Thymus (tissue), 11 donors: ENCODE data around the gene AHSA1. TPM values are rescaled to one million over a fixed set of nuclear protein-coding genes. Genes with fewer than 3 reads are reported as not detected.

Experiments
- DNase-seq, 9 donors: peaks; one replicate each; pipeline ENCODE4 v3.0.0-alpha.2; 2013; ENCODE audit warnings: low spot score in 9 of 9, low read depth in 6 of 9, missing footprints in 1 of 9
- H3K27ac ChIP-seq, 2 donors: one replicate each; pipeline ENCODE4 v1.5.1; 2013; ENCODE audit warnings: control low read depth in 1 of 2, low read depth in 1 of 2, low read length in 1 of 2, mild to moderate bottlenecking in 1 of 2, moderate library complexity in 1 of 2
- H3K27me3 ChIP-seq, 2 donors: one replicate each; pipeline ENCODE4 v1.5.1; 2013; ENCODE audit warnings: low read length in 1 of 2; ENCODE audit not compliant: control insufficient read depth in 2 of 2, insufficient read depth in 1 of 2
- H3K36me3 ChIP-seq, 2 donors: one replicate each; pipeline ENCODE4 v1.5.1; 2013; ENCODE audit warnings: low read length in 1 of 2, mild to moderate bottlenecking in 1 of 2, moderate library complexity in 1 of 2; ENCODE audit not compliant: control insufficient read depth in 2 of 2, insufficient read depth in 2 of 2
- H3K4me1 ChIP-seq, 2 donors: one replicate each; pipeline ENCODE4 v1.5.1; 2013; ENCODE audit warnings: low read length in 2 of 2; ENCODE audit not compliant: control insufficient read depth in 2 of 2, insufficient read depth in 2 of 2
- H3K4me3 ChIP-seq, 2 donors: one replicate each; pipeline ENCODE4 v1.5.1; 2013; ENCODE audit warnings: low read length in 2 of 2, control low read depth in 1 of 2, mild to moderate bottlenecking in 1 of 2
- H3K9me3 ChIP-seq, 2 donors: one replicate each; pipeline ENCODE4 v1.5.1; 2013; ENCODE audit warnings: low read length in 1 of 2, mild to moderate bottlenecking in 1 of 2; ENCODE audit not compliant: control insufficient read depth in 2 of 2, insufficient read depth in 1 of 2
- WGBS: extraction: QIAGEN DNeasy Blood & Tissue Kit; methylation state at CpG from one replicate; pipeline ENCODE4 v1.1.7; 2013; 5-methylcytosine and 5-hydroxymethylcytosine counted together
- polyA plus RNA-seq: library from polyadenylated mRNA; stranded (reverse); fragments of 200-250 nt; gene quantifications from one replicate; pipeline ENCODE4 v1.2.3, GENCODE V29; 2013
- total RNA-seq: library from RNA; stranded (reverse); fragments of 120-200 nt; gene quantifications from one replicate; pipeline ENCODE4 v1.2.4, GENCODE V29; 2013
- donor health status: healthy.

AHSA1 gene
- total and polyA plus RNA-seq, 2 donors = 72.6 to 139 TPM

GRCh38 chr14:77426396-77426795 lies 31.5 kb upstream of the AHSA1 start:
- H3K27ac ChIP-seq = no peak overlapping the region
- no peaks in the 10 kb centered on the region for H3K4me1 ChIP-seq
- peaks cover 54 to 60% of the 10 kb centered on the region in 2 donors for H3K36me3 ChIP-seq
- no peak for DNase-seq
- no peaks in the 10 kb centered on the region for H3K9me3 ChIP-seq
- no peaks in the 10 kb centered on the region for H3K27me3 ChIP-seq
- WGBS = 97% methylated on average over 3 of the region's 3 CpGs
- no peak overlapping the region for H3K4me3 ChIP-seq

GRCh38 chr14:77436042-77436441 lies 21.9 kb upstream of the AHSA1 start:
- Histone ChIP-seq H3K4me3 (no peak overlapping the region), H3K27ac (no peak overlapping the region), H3K27me3 (no peaks in the 10 kb centered on the region), H3K36me3 (peaks cover 28 to 41% of the 10 kb centered on the region in 2 donors), H3K4me1 (no peaks in the 10 kb centered on the region), H3K9me3 (no peaks in the 10 kb centered on the region)
- over 99% methylated on average over 3 of the region's 3 CpGs for WGBS
- DNase-seq = no peak

- Histone ChIP-seq H3K27ac (no peak overlapping the region), H3K4me1 (no peaks in the 10 kb centered on the region), H3K4me3 (no peak overlapping the region), H3K36me3 (peaks cover 52 to 54% of the 10 kb centered on the region in 2 donors), H3K27me3 (no peaks in the 10 kb centered on the region), H3K9me3 (no peaks in the 10 kb centered on the region)
- 97% methylated on average over 1 of the region's 1 CpG for WGBS
- DNase-seq = no peak
These were observed 19.3 kb upstream of the AHSA1 start for GRCh38 chr14:77438596-77438995.

- WGBS = 97% methylated on average over 4 of the region's 4 CpGs
- Histone ChIP-seq H3K36me3 (peaks cover 50 to 52% of the 10 kb centered on the region in 2 donors), H3K27ac (no peak overlapping the region), H3K9me3 (no peaks in the 10 kb centered on the region), H3K4me3 (no peak overlapping the region), H3K4me1 (no peaks in the 10 kb centered on the region), H3K27me3 (no peaks in the 10 kb centered on the region)
- no peak for DNase-seq
These were observed 18.0 kb upstream of the AHSA1 start for GRCh38 chr14:77439861-77440260.

- H3K27ac ChIP-seq = no peak overlapping the region
- DNase-seq = no peak
- WGBS = 98% methylated on average over 2 of the region's 2 CpGs
- H3K27me3 ChIP-seq = no peaks in the 10 kb centered on the region
- H3K9me3 ChIP-seq = no peaks in the 10 kb centered on the region
- H3K4me1 ChIP-seq = no peaks in the 10 kb centered on the region
- H3K4me3 ChIP-seq = no peak overlapping the region
- H3K36me3 ChIP-seq = peaks cover 34 to 45% of the 10 kb centered on the region in 2 donors
These were observed 15.7 kb upstream of the AHSA1 start for GRCh38 chr14:77442196-77442595.

GRCh38 chr14:77455966-77456640 lies 1.8 kb upstream of the AHSA1 start:
- H3K27ac ChIP-seq = no peak overlapping the region
- H3K27me3 ChIP-seq = no peaks in the 10 kb centered on the region
- no peak for DNase-seq
- no peaks in the 10 kb centered on the region for H3K9me3 ChIP-seq
- 90% methylated on average over 2 of the region's 2 CpGs for WGBS
- H3K36me3 ChIP-seq = peaks cover 9 to 24% of the 10 kb centered on the region in 2 donors
- H3K4me3 ChIP-seq = peak overlapping the region in 1 of 2 donors; percentile 17
- H3K4me1 ChIP-seq = peaks cover 11% of the 10 kb centered on the region in 2 donors

- Histone ChIP-seq H3K27ac (peak overlapping the region; percentile 79 to 88), H3K36me3 (peaks cover 15 to 30% of the 10 kb centered on the region in 2 donors), H3K9me3 (no peaks in the 10 kb centered on the region), H3K4me1 (peaks cover 11% of the 10 kb centered on the region in 2 donors), H3K27me3 (no peaks in the 10 kb centered on the region), H3K4me3 (peak overlapping the region; percentile 87 to 96)
- no peak for DNase-seq
- WGBS = 0% methylated on average over 18 of the region's 18 CpGs
These were observed 775 bp upstream of the AHSA1 start for GRCh38 chr14:77457115-77457521.

DNA sequence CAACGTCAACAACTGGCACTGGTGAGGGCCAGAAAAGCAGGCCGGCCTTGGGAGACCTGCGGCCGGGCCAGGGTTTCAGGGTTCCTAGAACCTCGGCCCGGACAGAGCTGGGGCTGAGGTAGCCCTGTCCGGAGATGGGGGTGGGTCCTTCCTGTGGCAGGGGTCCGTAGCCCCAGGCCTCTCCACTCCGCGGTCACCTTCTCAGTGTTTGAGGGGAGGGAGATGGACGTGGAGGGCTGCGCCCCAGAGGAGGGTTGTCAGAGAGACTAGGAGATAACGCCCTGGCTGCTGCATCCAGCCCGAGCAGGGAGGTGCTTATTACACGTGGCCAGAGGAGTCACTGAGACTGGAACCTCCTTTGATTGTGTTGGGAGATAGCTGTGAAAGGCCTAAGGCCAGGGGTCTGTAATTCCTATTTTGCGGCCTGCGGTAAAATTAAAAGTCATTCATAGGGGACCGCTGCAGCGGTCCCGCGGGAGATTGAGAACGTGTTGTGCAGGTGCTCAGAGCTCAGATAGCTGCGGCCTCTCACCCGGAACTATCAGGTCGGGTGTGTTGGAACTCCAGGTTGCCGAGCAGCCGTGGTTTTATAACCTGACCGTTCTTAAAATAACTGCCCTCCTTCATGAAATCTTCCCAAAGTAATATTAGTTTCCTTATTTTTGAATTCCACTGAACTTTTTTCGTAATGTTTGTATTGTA lies 507 bp downstream of the AHSA1 start:
- peaks cover 11% of the 10 kb centered on the region in 2 donors for H3K4me1 ChIP-seq
- H3K27me3 ChIP-seq = no peaks in the 10 kb centered on the region
- H3K27ac ChIP-seq = peak overlapping the region; percentile 91 to 98
- H3K36me3 ChIP-seq = peaks cover 24 to 34% of the 10 kb centered on the region in 2 donors
- DNase-seq = peak in 8 of 9 donors; percentile 15 to 65 (median 40)
- WGBS = under 1% methylated on average over 29 of the region's 29 CpGs
- no peaks in the 10 kb centered on the region for H3K9me3 ChIP-seq
- peak overlapping the region; percentile 87 to 96 for H3K4me3 ChIP-seq

DNA sequence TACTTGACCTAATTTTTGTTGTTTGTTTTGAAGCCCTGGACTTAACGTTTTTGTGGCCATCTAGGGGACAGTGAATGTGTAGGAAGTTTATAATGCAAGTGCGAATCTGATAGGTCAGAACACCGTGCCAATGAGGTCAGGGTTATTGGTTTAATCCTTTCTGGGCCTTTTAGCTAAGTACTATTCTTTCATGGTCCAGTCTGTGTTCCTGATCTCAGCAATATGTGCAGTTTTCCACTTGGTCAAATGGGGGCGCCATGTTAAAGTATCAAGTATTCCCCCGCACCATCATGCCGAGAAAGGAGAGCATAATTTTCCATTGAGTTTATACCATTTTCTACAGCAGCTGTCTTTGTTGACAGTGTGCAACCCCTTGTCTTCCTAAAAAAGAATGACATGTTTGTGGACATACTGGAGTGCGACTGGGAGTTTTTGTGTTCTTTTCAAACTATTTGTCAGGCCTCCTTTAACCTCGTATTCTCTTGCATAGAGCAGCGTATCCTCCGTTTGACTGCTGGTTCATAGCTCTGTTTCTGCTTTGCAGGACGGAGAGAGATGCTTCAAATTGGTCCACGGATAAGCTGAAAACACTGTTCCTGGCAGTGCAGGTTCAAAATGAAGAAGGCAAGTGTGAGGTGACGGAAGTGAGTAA lies 1.3 kb downstream of the AHSA1 start:
- no peaks in the 10 kb centered on the region for H3K9me3 ChIP-seq
- H3K27ac ChIP-seq = peak overlapping the region in 1 of 2 donors; percentile 98
- WGBS = 50% methylated on average over 13 of the region's 13 CpGs
- H3K4me3 ChIP-seq = peak overlapping the region; percentile 87 to 96
- H3K4me1 ChIP-seq = peaks cover 11% of the 10 kb centered on the region in 2 donors
- DNase-seq = peak in 7 of 9 donors; percentile 34 to 75 (median 43)
- H3K27me3 ChIP-seq = no peaks in the 10 kb centered on the region
- peaks cover 30 to 42% of the 10 kb centered on the region in 2 donors for H3K36me3 ChIP-seq
